Esophagus muscularis mucosa (tissue), 4 donors: ENCODE measurements around the gene KNG1. TPM values are rescaled to one million over a fixed set of nuclear protein-coding genes. Genes with fewer than 3 reads are reported as not detected.

Experiments used
- DNase-seq: peaks from one replicate; pipeline ENCODE4 v3.0.0-alpha.2; 2017; ENCODE audit errors: extremely low spot score
- H3K27ac ChIP-seq, 4 donors: fragments of 200-600 bp; sonication (generic); replicated peaks in 1 of 4; 1 replicate in 3 of 4; 2 replicates in 1 of 4; pipeline ENCODE4 v1.5.1; 2016 to 2019; ENCODE audit warnings: mild to moderate bottlenecking in 1 of 4
- H3K27me3 ChIP-seq, 4 donors: fragments of 200-600 bp; sonication (generic); one replicate each; pipeline versions ENCODE4 v1.5.1 to v1.6.0; 2016 to 2019
- H3K36me3 ChIP-seq, 4 donors: fragments of 200-600 bp; sonication (generic); one replicate each; pipeline ENCODE4 v1.5.1; 2016 to 2019
- H3K4me1 ChIP-seq, 4 donors: fragments of 200-600 bp; sonication (generic); one replicate each; pipeline ENCODE4 v1.5.1; 2016 to 2019
- H3K4me3 ChIP-seq, 4 donors: fragments of 200-600 bp; sonication (generic); 1 replicate in 2 of 4; 2 replicates in 2 of 4; pipeline ENCODE4 v1.5.1; 2016 to 2019; ENCODE audit warnings: mild to moderate bottlenecking in 4 of 4, moderate library complexity in 1 of 4
- H3K9me3 ChIP-seq, 4 donors: fragments of 200-600 bp; sonication (generic); 1 replicate in 3 of 4; 2 replicates in 1 of 4; pipeline ENCODE4 v1.5.1; 2016 to 2019
- CTCF ChIP-seq, 3 experiments: fragments of 200-600 bp in 2 of 3; fragments of 450-650 bp in 1 of 3; sonication (generic) in 2 of 3; IDR thresholded peaks; one replicate each; pipeline ENCODE4 v1.5.1; 2017 to 2019; ENCODE audit warnings: antibody characterized with exemption in 3 of 3, mild to moderate bottlenecking in 2 of 3, moderate library complexity in 1 of 3
- EP300 ChIP-seq: sonication (generic); formaldehyde crosslinking; IDR thresholded peaks from one replicate; pipeline ENCODE4 v1.6.1; 2017; ENCODE audit warnings: antibody characterized with exemption
- POLR2A ChIP-seq: fragments of 450-650 bp; IDR thresholded peaks from one replicate; pipeline ENCODE4 v1.6.1; 2017; ENCODE audit warnings: antibody characterized with exemption, moderate library complexity, mild to moderate bottlenecking, low read depth
- POLR2AphosphoS5 ChIP-seq, 2 donors: sonication (generic); formaldehyde crosslinking; IDR thresholded peaks; one replicate each; pipeline ENCODE4 v1.6.1; 2017; ENCODE audit warnings: antibody characterized with exemption in 2 of 2
- WGBS: methylation state at CpG from one replicate; pipeline ENCODE4 v1.1.5; 2018; 5-methylcytosine and 5-hydroxymethylcytosine counted together
- intact Hi-C: fragments of 100-400 bp; cut with DNase I; formaldehyde crosslinking; loops from one replicate; pipeline ENCODE4 v1.15.1; 2023
- total RNA-seq, 4 donors: library from RNA; depleted of rRNA; stranded (reverse); fragments of >200 nt; gene quantifications; one replicate each; pipeline versions ENCODE4 v1.1.0 to v1.2.1, GENCODE V29; 2016

KNG1 gene
- total RNA-seq, 4 donors from 2014 or later, result not detected

DNA sequence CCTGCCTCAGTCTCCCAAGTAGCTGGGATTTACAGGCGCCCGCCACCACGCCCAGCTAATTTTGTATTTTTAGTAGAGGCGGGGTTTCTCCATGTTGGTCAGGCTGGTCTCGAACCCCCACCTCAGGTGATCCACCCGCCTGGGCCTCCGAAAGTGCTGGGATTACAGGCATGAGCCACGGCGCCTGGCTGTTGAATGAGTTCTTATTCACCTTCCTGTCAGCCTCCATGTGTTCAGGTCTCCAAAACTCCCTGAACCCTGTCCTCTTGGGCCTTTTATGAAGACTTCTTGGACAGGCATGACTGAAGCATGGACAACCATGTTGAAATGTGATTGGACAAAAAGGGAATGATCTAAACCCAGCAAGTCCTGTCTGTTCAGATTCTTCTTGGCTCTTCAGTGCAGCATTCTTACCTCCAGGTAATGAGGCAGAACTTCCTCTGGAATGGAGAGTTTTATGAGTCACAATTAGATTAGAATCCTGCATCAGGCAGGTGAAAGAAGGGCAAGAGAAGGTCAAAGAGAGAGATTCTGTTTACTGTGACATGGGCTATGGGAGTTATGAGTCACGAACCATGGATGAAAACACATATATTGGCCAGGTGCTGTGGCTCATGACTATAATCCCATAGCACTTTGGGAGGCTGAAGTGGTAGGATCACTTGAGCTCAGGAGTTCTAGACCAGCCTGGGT is 43.1 kb downstream of the KNG1 start:
- Histone ChIP-seq H3K27me3 (peaks cover 0 to 10% (median 0%) of the 10 kb centered on the region in 4 donors), H3K4me3 (no peak overlapping the region), H3K36me3 (no peaks in the 10 kb centered on the region), H3K27ac (no peak overlapping the region), H3K4me1 (no peaks in the 10 kb centered on the region), H3K9me3 (no peaks in the 10 kb centered on the region)
- 93% methylated on average over 10 of the region's 10 CpGs for WGBS
- intact Hi-C loops, result no loop called here
- TF ChIP-seq CTCF (IDR thresholded peaks at IDR 0.05) (no peak), EP300 (no peak), POLR2AphosphoS5 (IDR thresholded peaks at IDR 0.05) (no peak), POLR2A (no peak)
- DNase-seq, result no peak

DNA sequence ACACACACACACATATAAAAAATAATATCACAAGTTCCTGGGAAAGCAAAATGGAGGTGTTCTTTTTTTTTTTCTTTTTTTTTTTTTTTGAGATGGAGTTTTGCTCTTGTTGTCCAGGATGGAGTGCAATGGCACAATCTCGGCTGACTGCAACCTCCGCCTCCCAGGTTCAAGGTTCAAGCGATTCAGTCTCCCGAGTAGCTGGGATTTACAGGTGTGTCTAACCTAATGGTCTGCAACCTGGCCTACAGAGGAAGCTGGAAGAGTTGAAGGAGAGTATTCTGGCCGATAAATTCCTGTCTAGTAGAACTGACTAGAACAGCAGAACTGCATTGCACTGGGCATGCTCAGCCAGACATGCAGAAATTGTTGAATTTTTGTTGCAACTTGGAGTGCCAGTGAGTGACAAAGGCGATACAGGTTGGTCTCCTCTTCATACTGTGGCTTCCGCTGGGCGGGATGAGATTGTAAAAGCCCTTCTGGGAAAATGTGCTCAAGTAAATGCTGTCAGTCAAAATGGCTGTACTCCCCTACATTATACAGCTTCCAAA is 43.8 kb downstream of the KNG1 start:
- no peak overlapping the region for H3K4me3 ChIP-seq
- WGBS, result 95% methylated on average over 8 of the region's 8 CpGs
- intact Hi-C loops, result no loop called here
- no peak for DNase-seq
- no peaks in the 10 kb centered on the region for H3K36me3 ChIP-seq
- H3K27me3 ChIP-seq, result peaks cover 0 to 10% (median 0%) of the 10 kb centered on the region in 4 donors
- TF ChIP-seq POLR2AphosphoS5 (IDR thresholded peaks at IDR 0.05) (no peak), EP300 (no peak), CTCF (IDR thresholded peaks at IDR 0.05) (no peak)
- no peaks in the 10 kb centered on the region for H3K4me1 ChIP-seq
- H3K9me3 ChIP-seq, result no peaks in the 10 kb centered on the region
- H3K27ac ChIP-seq, result no peak overlapping the region

- no peak for DNase-seq
- Histone ChIP-seq H3K27ac (peak overlapping the region in 2 of 4 donors; percentile 26 to 50), H3K27me3 (peaks cover 0 to 10% (median 0%) of the 10 kb centered on the region in 4 donors), H3K9me3 (no peaks in the 10 kb centered on the region), H3K4me3 (peak overlapping the region; percentile 51 to 59 (median 54)), H3K4me1 (peaks cover 3 to 12% (median 12%) of the 10 kb centered on the region in 4 donors), H3K36me3 (no peaks in the 10 kb centered on the region)
- no peak for TF ChIP-seq EP300
- TF ChIP-seq POLR2AphosphoS5 (IDR thresholded peaks at IDR 0.05), result no peak
- TF ChIP-seq POLR2A, result no peak
- intact Hi-C loops, result no loop called here
- WGBS, result 16% methylated on average over 26 of the region's 26 CpGs
Measured at GRCh38 chr3:186772281-186772694, 55.1 kb downstream of the KNG1 start.

GRCh38 chr3:186772701-186773417 is 55.7 kb downstream of the KNG1 start:
- Histone ChIP-seq H3K36me3 (no peaks in the 10 kb centered on the region), H3K4me3 (peak overlapping the region; percentile 51 to 59 (median 54)), H3K27ac (peak overlapping the region in 2 of 4 donors; percentile 26 to 50), H3K9me3 (no peaks in the 10 kb centered on the region), H3K4me1 (peaks cover 3 to 12% (median 12%) of the 10 kb centered on the region in 4 donors), H3K27me3 (peaks cover 0 to 10% (median 0%) of the 10 kb centered on the region in 4 donors)
- intact Hi-C loops, result no loop called here
- DNase-seq, result peak; percentile 94
- WGBS, result 23% methylated on average over 8 of the region's 28 CpGs
- TF ChIP-seq POLR2AphosphoS5 (IDR thresholded peaks at IDR 0.05), result peak in 1 of 2 donors; percentile 32
- no peak for TF ChIP-seq CTCF (IDR thresholded peaks at IDR 0.05)

- intact Hi-C loops, result no loop called here
- TF ChIP-seq EP300 (no peak), POLR2AphosphoS5 (IDR thresholded peaks at IDR 0.05) (no peak), CTCF (IDR thresholded peaks at IDR 0.05) (no peak), POLR2A (no peak)
- H3K36me3 ChIP-seq, result no peaks in the 10 kb centered on the region
- DNase-seq, result no peak
- peaks cover 3 to 12% (median 12%) of the 10 kb centered on the region in 4 donors for H3K4me1 ChIP-seq
- no peaks in the 10 kb centered on the region for H3K9me3 ChIP-seq
- no peak overlapping the region for H3K4me3 ChIP-seq
- WGBS, result 72% methylated on average over 8 of the region's 8 CpGs
- peaks cover 0 to 15% (median 0%) of the 10 kb centered on the region in 4 donors for H3K27me3 ChIP-seq
- no peak overlapping the region for H3K27ac ChIP-seq
Measured at GRCh38 chr3:186775999-186776398, 58.8 kb downstream of the KNG1 start.
